ELR (cell line): ENCODE data around the gene AQP1.

Source experiments
- DNase-seq: peaks from one replicate; pipeline ENCODE4 v3.0.0-alpha.2; 2015; ENCODE audit warnings: low read depth

Gene AQP1

GRCh38 chr7:30935569-30935877 lies 23.9 kb downstream of the AQP1 start:
- no peak for DNase-seq

- DNase-seq = no peak
Observed at GRCh38 chr7:30936650-30937245, 25.1 kb downstream of the AQP1 start.

GRCh38 chr7:30937416-30937815 lies 25.8 kb downstream of the AQP1 start:
- no peak for DNase-seq

- DNase-seq = peak; percentile 80
Observed at GRCh38 chr7:30938435-30939316, 27.0 kb downstream of the AQP1 start.

GRCh38 chr7:30941582-30942323 lies 30.1 kb downstream of the AQP1 start:
- no peak for DNase-seq

GRCh38 chr7:30950197-30950596 lies 38.5 kb downstream of the AQP1 start:
- no peak for DNase-seq

DNA sequence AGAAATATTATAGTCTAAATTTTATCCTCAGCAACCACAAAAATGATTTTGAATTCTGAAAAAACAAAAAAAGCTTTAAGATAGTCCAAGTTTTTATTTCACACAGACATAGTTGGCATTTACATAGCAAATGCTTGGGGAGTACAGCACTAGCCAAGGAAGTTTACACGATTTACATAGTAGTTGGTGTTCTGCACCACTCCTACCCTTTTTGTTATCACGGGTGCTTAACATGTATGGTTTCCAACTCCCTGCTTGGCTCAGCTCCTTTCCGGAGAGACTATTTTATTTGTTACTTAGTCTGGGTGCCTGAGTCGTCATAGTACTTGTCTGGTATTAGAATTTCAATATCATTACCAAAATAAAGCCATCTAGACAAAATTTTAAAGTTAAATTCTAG lies 43.3 kb downstream of the AQP1 start:
- no peak for DNase-seq

GRCh38 chr7:30956704-30957103 lies 45.1 kb downstream of the AQP1 start:
- no peak for DNase-seq

DNA sequence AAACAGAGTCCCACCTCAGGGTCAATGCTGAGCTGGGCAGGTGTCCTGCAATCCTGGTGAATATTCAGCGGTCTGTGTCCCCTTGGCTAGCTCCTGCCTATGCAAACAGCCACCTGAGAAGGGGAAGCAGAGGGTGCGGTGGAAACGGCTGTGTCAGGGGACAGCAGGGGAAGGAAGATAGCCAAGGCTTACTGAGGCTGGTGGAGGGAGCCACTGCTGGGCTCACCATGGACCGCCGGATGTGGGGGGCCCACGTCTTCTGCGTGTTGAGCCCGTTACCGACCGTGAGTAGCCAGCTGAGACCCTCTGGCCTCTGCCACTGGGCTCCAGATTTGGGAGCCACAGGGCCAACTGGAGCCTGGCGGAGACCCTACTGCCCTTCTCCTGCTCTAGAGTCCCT lies 52.2 kb downstream of the AQP1 start, which contains the start of gene GHRHR:
TSS of gene GHRHR (plus strand) at position 112 of the 400 bp plus-strand sequence. CDS start at position 228, 116 bp downstream.
- DNase-seq = no peak

DNA sequence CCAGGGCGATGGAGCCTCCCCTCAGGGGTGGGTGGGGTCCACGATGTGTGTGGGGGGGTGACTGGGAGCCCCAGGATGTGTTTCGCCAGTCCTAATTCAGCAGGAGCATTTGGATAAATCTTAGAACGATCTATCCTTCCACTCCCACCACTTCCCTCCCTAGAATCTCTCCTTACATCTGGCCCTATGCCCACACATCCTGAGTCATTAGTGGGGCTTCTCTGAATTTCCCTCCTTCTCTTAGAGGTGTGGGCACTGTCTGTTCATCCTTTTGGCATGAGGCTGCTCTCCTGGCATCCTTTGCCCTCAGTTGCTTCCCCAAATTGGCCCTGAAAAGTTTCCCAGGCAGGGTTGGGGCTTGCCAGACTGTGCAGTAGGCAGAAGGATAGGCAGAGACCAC lies 53.7 kb downstream of the AQP1 start:
- DNase-seq = peak; percentile 32

GRCh38 chr7:30965883-30966282 lies 54.2 kb downstream of the AQP1 start:
- no peak for DNase-seq

DNA sequence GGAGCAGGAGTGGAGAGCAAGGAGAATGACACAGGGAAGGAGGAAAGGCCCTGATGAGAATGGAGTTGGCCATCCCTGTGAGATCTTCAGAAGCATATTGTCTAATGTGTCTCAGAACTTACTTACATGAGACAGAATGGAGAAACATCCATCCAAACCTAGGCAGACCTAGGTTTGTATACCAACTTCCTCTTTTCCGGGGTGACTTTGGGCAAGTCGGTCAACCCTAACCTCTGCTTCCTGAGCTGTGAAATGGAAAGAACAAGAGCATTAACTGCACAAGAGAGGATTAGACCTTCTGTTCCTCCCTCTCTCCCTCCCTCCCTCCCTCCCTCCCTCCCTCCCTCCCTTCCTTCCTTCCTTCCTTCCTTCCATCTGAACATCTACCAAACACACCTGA lies 56.6 kb downstream of the AQP1 start:
- no peak for DNase-seq

DNA sequence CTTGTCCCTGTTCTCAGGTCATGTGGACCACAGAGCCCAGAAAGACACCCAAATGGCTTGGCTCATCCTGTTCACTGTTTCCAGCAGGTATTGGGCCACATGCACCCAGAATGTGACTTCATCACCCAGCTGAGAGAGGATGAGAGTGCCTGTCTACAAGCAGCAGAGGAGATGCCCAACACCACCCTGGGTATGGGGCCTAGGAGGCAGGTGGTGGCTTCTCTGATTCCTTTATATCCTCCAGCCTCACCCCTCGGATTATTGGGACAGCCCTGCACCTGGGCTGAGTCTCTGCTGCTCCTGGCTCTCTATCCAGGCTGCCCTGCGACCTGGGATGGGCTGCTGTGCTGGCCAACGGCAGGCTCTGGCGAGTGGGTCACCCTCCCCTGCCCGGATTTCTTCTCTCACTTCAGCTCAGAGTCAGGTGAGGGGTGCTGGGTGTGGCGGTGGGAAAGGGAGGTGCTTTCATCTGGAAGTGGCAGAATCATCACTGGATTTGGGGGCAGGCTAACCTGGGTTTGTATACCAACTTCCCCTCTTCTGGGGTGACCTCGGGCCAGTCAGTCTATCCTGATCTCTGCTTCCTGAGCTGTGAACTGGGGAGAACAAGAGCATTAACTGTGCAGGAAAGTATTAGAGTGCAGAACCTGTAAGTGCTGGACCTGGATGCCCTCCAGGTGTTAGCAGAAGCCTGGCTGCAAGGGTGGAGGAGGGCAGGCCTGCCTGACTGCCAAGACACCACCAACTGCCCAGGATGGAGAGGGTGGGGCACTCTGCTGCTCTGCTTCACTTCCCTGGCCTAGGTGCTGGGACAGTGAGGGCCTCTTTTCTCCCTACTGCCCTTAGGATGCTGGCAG lies 57.3 kb downstream of the AQP1 start:
- DNase-seq = no peak

- no peak for DNase-seq
Observed at GRCh38 chr7:30969604-30969970, 57.9 kb downstream of the AQP1 start.

GRCh38 chr7:30970074-30970473 lies 58.4 kb downstream of the AQP1 start:
- DNase-seq = no peak

GRCh38 chr7:30970594-30971094 lies 59.0 kb downstream of the AQP1 start:
- DNase-seq = no peak

DNA sequence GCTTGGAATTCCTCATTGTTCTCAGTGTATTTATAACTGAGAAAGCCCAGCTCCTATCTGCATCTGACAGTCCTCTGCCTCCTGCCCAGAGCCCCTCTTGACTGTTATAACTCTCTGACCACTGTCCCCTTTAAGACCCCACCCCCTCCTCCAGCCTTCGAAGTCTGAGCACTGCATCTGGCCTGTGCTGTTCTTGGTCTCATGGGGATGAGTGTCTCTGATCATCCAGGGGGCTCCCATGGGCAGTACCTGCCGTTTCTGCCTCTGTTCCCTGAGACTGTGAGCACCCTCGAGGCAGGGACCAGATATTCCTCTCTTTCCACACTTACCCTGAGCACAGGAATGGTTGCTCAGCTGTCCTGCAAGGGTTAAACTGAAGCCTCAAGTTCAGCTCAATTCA lies 59.8 kb downstream of the AQP1 start:
- no peak for DNase-seq

GRCh38 chr7:30971840-30972563 lies 60.3 kb downstream of the AQP1 start:
- DNase-seq = no peak

DNA sequence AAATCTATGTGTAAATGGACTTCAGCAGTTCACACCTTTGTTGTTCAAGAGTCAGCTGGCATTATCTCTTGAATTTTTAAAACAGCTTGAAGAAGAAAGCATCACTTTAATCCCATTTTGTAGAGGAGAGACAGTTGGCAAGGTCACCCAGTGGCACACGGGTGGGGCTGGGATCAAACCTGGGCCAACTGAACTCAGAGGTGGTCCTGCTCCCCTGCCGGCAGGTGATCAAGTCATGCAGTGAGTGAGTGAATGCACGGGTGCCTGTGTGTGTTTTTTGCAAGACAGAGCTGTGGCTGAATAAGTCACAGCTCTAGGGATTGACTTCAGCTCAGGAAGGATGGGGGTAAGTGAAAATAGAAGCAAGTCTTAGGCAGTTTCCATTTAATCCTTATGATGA lies 61.6 kb downstream of the AQP1 start:
- DNase-seq = no peak

GRCh38 chr7:30973791-30974604 lies 62.3 kb downstream of the AQP1 start:
- DNase-seq = no peak
